HEK293 (cell line): ENCODE data around the gene MOSPD3.

ENCODE experiments used
- BCL11A ChIP-seq: fragments of 450-650 bp; formaldehyde crosslinking; IDR thresholded peaks from 2 replicates; pipeline ENCODE4 v1.5.1; 2016; ENCODE audit warnings: low read depth, missing biosample characterization, missing genetic modification characterization
- GLI2 ChIP-seq: fragments of 450-650 bp; formaldehyde crosslinking; IDR thresholded peaks from 2 replicates; pipeline ENCODE4; 2017; ENCODE audit warnings: missing biosample characterization, missing genetic modification characterization, low read depth, borderline replicate concordance
- KLF10 ChIP-seq: fragments of 450-650 bp; IDR thresholded peaks from 2 replicates; pipeline ENCODE4 v1.5.1; 2018; ENCODE audit warnings: missing biosample characterization, mild to moderate bottlenecking, missing genetic modification characterization
- MEIS1 ChIP-seq: sonication (generic); formaldehyde crosslinking; IDR thresholded peaks from 2 replicates; pipeline ENCODE4 v1.8.1; 2022; ENCODE audit warnings: missing genetic modification reagents, mild to moderate bottlenecking, borderline replicate concordance
- RBAK ChIP-seq: fragments of 450-650 bp; formaldehyde crosslinking; IDR thresholded peaks from 2 replicates; pipeline ENCODE4 v1.5.1; 2016; ENCODE audit warnings: missing biosample characterization, missing genetic modification characterization
- ZBTB11 ChIP-seq: fragments of 450-650 bp; formaldehyde crosslinking; conservative IDR thresholded peaks from 2 replicates; pipeline ENCODE4 v1.5.1; 2016; ENCODE audit warnings: low read depth, missing biosample characterization, missing genetic modification characterization
- ZBTB17 ChIP-seq: fragments of 450-650 bp; formaldehyde crosslinking; IDR thresholded peaks from 2 replicates; pipeline ENCODE4 v1.5.1; 2016; ENCODE audit warnings: missing biosample characterization, missing genetic modification characterization
- ZBTB21 ChIP-seq: fragments of 450-650 bp; formaldehyde crosslinking; IDR thresholded peaks from 2 replicates; pipeline ENCODE4 v1.5.1; 2017; ENCODE audit warnings: missing biosample characterization, missing genetic modification characterization
- ZNF175 ChIP-seq: fragments of 450-650 bp; formaldehyde crosslinking; IDR thresholded peaks from 2 replicates; pipeline ENCODE4 v1.5.1; 2016; ENCODE audit warnings: missing biosample characterization, missing genetic modification characterization
- ZNF2 ChIP-seq: fragments of 450-650 bp; formaldehyde crosslinking; IDR thresholded peaks from 2 replicates; pipeline ENCODE4 v1.5.1; 2016; ENCODE audit warnings: missing biosample characterization, missing genetic modification characterization
- ZNF280C ChIP-seq: fragments of 450-650 bp; formaldehyde crosslinking; IDR thresholded peaks from 2 replicates; pipeline ENCODE4 v1.5.1; 2016; ENCODE audit warnings: missing biosample characterization, missing genetic modification characterization
- ZNF292 ChIP-seq: fragments of 450-650 bp; formaldehyde crosslinking; IDR thresholded peaks from 2 replicates; pipeline ENCODE4 v1.5.1; 2016; ENCODE audit warnings: low read depth, missing biosample characterization, missing genetic modification characterization, borderline replicate concordance
- ZNF302 ChIP-seq: fragments of 450-650 bp; formaldehyde crosslinking; IDR thresholded peaks from 2 replicates; pipeline ENCODE4 v1.5.1; 2016; ENCODE audit warnings: missing biosample characterization, missing genetic modification characterization, low read depth
- ZNF350 ChIP-seq: fragments of 450-650 bp; formaldehyde crosslinking; IDR thresholded peaks from 2 replicates; pipeline ENCODE4 v1.5.0; 2017; ENCODE audit warnings: missing biosample characterization, mild to moderate bottlenecking, missing genetic modification characterization
- ZNF394 ChIP-seq: fragments of 450-650 bp; formaldehyde crosslinking; IDR thresholded peaks from 2 replicates; pipeline ENCODE4 v1.5.1; 2016; ENCODE audit warnings: missing biosample characterization, missing genetic modification characterization, mild to moderate bottlenecking, moderate library complexity, borderline replicate concordance
- ZNF423 ChIP-seq: fragments of 450-650 bp; formaldehyde crosslinking; IDR thresholded peaks from 2 replicates; pipeline ENCODE4 v1.5.1; 2016; ENCODE audit warnings: missing biosample characterization, missing genetic modification characterization
- ZNF510 ChIP-seq: fragments of 450-650 bp; formaldehyde crosslinking; IDR thresholded peaks from 2 replicates; pipeline ENCODE4 v1.5.1; 2018; ENCODE audit warnings: mild to moderate bottlenecking, missing genetic modification characterization, missing biosample characterization; ENCODE audit not compliant: insufficient replicate concordance
- ZNF561 ChIP-seq: fragments of 450-650 bp; IDR thresholded peaks from 2 replicates; pipeline ENCODE4 v1.5.1; 2018; ENCODE audit warnings: missing biosample characterization, missing genetic modification characterization, borderline replicate concordance
- ZNF623 ChIP-seq: fragments of 450-650 bp; formaldehyde crosslinking; IDR thresholded peaks from 2 replicates; pipeline ENCODE4 v1.5.1; 2016; ENCODE audit warnings: missing biosample characterization, missing genetic modification characterization
- ZNF645 ChIP-seq: fragments of 450-650 bp; formaldehyde crosslinking; IDR thresholded peaks from 2 replicates; pipeline ENCODE4; 2016; ENCODE audit warnings: missing biosample characterization, missing genetic modification characterization
- ZNF776 ChIP-seq: fragments of 450-650 bp; formaldehyde crosslinking; IDR thresholded peaks from 2 replicates; pipeline ENCODE4 v1.5.0; 2017; ENCODE audit warnings: missing biosample characterization, missing genetic modification characterization, borderline replicate concordance
- ZSCAN23 ChIP-seq: fragments of 450-650 bp; formaldehyde crosslinking; IDR thresholded peaks from 2 replicates; pipeline ENCODE4 v1.5.1; 2016; ENCODE audit warnings: missing biosample characterization, missing genetic modification characterization
- TF ChIP-seq, protein P1 (sequence below): fragments of 450-650 bp; formaldehyde crosslinking; IDR thresholded peaks from 2 replicates; pipeline ENCODE4 v1.5.1; 2016; ENCODE audit warnings: missing biosample characterization, missing genetic modification characterization
- TF ChIP-seq, protein P2 (sequence below): fragments of 450-650 bp; formaldehyde crosslinking; IDR thresholded peaks from 2 replicates; pipeline ENCODE4 v1.5.1; 2017; ENCODE audit warnings: missing biosample characterization, missing genetic modification characterization
- TF ChIP-seq, protein P3 (sequence below): fragments of 450-650 bp; formaldehyde crosslinking; IDR thresholded peaks from 2 replicates; pipeline ENCODE4 v1.5.1; 2016; ENCODE audit warnings: missing biosample characterization, missing genetic modification characterization

Gene MOSPD3

DNA sequence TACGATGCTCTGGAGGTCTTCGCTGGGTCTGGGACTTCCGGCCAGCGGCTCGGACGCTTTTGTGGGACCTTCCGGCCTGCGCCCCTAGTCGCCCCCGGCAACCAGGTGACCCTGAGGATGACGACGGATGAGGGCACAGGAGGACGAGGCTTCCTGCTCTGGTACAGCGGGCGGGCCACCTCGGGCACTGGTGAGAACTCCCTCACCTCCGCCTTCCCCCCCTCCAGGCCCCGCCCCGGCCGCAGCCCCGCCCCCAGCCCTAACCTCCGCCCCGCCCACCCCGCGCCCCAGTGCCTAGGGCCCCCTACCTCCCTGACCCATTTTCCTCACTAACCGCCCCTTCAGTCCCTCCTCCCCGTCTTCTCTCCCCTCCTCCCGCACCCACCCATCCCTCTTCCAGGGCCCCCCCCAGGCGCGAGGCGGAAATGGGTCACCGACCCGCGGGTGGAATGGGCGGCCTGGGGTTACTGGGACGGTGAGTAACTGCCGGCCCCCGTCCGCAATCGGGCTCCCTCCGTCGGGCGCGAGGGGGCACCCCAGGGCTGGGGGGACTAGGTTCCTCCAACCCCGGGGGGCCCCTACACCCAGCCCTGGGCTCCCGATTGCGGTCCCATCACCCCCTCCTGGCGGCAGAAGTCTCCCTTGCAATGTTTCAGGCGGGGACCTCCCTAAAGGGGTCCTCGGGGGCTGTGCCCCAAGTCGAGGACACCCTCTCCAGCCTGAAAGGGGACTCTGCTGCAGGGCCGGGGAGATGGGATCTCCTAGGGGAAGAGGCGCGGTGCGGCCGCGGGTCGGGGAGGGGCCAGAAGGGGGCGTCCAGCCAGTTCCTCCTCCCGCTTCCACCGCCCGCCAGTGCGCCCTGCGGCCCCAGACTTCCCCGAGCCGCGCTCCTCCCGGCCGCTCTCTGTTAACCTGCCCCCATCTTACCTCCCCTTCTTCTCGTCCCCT, 8.0 kb upstream of the MOSPD3 start (continued):
- TF ChIP-seq ZBTB11 (tag by site-specific recombination) (peak; percentile 22; the same call in 1 of the 2 replicates), GLI2 (no peak), ZSCAN23 (0 out of 2 replicates have a peak, but pooled peaks have one; percentile 32), ZNF623 (no peak), ZNF423 (tag by site-specific recombination) (peak; percentile 93), ZBTB21 (tag by site-specific recombination) (no peak), ZNF280C (tag by site-specific recombination) (no peak), ZNF2 (tag by site-specific recombination) (0 out of 2 replicates have a peak, but pooled peaks have one; percentile 17), ZNF394 (tag by site-specific recombination) (no peak), ZNF302 (tag by site-specific recombination) (no peak), BCL11A (tag by site-specific recombination) (no peak), ZNF776 (tag by site-specific recombination) (no peak), KLF10 (tag by site-specific recombination) (no peak), ZNF175 (tag by site-specific recombination) (no peak), ZNF350 (tag by site-specific recombination) (no peak), RBAK (tag by site-specific recombination) (no peak), ZNF561 (tag by site-specific recombination) (no peak), MEIS1 (CRISPR knock-in tag) (no peak), ZNF645 (tag by site-specific recombination) (no peak), ZNF510 (tag by site-specific recombination) (no peak), ZBTB17 (peak; percentile 41), ZNF292 (tag by site-specific recombination) (no peak)
- TF ChIP-seq, protein P1, sequence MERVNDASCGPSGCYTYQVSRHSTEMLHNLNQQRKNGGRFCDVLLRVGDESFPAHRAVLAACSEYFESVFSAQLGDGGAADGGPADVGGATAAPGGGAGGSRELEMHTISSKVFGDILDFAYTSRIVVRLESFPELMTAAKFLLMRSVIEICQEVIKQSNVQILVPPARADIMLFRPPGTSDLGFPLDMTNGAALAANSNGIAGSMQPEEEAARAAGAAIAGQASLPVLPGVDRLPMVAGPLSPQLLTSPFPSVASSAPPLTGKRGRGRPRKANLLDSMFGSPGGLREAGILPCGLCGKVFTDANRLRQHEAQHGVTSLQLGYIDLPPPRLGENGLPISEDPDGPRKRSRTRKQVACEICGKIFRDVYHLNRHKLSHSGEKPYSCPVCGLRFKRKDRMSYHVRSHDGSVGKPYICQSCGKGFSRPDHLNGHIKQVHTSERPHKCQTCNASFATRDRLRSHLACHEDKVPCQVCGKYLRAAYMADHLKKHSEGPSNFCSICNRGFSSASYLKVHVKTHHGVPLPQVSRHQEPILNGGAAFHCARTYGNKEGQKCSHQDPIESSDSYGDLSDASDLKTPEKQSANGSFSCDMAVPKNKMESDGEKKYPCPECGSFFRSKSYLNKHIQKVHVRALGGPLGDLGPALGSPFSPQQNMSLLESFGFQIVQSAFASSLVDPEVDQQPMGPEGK (tag by site-specific recombination): peak; percentile 89
- TF ChIP-seq, protein P2, sequence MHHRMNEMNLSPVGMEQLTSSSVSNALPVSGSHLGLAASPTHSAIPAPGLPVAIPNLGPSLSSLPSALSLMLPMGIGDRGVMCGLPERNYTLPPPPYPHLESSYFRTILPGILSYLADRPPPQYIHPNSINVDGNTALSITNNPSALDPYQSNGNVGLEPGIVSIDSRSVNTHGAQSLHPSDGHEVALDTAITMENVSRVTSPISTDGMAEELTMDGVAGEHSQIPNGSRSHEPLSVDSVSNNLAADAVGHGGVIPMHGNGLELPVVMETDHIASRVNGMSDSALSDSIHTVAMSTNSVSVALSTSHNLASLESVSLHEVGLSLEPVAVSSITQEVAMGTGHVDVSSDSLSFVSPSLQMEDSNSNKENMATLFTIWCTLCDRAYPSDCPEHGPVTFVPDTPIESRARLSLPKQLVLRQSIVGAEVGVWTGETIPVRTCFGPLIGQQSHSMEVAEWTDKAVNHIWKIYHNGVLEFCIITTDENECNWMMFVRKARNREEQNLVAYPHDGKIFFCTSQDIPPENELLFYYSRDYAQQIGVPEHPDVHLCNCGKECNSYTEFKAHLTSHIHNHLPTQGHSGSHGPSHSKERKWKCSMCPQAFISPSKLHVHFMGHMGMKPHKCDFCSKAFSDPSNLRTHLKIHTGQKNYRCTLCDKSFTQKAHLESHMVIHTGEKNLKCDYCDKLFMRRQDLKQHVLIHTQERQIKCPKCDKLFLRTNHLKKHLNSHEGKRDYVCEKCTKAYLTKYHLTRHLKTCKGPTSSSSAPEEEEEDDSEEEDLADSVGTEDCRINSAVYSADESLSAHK (tag by site-specific recombination): 0 out of 2 replicates have a peak, but pooled peaks have one; percentile 14
- TF ChIP-seq, protein P3, sequence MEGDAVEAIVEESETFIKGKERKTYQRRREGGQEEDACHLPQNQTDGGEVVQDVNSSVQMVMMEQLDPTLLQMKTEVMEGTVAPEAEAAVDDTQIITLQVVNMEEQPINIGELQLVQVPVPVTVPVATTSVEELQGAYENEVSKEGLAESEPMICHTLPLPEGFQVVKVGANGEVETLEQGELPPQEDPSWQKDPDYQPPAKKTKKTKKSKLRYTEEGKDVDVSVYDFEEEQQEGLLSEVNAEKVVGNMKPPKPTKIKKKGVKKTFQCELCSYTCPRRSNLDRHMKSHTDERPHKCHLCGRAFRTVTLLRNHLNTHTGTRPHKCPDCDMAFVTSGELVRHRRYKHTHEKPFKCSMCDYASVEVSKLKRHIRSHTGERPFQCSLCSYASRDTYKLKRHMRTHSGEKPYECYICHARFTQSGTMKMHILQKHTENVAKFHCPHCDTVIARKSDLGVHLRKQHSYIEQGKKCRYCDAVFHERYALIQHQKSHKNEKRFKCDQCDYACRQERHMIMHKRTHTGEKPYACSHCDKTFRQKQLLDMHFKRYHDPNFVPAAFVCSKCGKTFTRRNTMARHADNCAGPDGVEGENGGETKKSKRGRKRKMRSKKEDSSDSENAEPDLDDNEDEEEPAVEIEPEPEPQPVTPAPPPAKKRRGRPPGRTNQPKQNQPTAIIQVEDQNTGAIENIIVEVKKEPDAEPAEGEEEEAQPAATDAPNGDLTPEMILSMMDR: peak; percentile 97
